COR-L47 (cell line): ENCODE data around the gene GPR17.

Experiments
- DNase-seq: peaks from one replicate; lab custom pipeline; 2025; lab: John Stamatoyannopoulos, UW

Gene GPR17

GRCh38 chr2:127694986-127695385, 49.0 kb downstream of the GPR17 start:
- DNase-seq, result no peak

DNA sequence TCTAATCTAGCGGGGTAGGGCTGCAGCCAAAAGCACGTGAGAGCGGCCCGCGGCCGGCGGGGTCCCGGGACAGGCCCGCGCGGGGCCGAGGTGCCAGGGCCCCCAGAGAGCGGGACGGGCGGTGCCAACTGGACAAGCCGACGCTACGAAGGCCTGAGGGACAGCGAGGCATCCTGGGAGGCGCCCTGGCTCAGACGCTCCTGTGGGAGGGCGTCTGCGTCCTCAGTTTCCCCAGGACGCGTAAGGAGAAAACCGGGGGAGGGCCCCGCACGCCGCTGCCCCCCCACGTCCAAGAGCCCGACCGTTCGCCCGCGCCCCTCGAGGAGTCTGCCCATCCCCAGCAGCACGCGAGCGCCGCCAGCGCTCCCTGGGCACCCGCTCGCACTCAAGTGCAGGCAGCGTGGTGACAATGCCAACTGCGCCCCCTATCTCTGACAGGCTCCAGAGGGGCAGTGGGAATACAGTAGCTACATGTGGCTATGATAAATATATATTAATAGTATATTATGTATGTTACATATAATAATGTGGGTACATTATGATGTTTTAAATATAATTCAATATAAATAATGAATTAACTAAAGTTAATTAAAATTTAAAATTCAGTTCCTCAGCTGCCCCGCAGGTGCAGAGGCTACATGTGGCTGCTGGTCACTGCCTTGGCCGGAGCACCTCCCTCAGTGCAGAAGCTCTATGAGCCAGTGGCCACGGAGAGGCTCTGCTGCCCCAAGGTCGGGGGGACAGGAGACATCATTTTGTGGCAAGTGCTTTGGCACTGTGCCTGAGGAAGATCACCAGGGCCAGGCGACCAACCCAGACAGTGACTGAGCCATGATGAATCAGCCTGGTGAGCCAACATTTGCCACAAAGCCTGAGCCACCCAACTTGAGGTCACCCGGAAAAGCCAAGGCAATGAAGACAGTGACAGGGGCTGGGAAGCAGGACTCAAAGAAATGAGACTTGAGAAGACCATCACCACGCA, 49.8 kb downstream of the GPR17 start:
- no peak for DNase-seq

DNA sequence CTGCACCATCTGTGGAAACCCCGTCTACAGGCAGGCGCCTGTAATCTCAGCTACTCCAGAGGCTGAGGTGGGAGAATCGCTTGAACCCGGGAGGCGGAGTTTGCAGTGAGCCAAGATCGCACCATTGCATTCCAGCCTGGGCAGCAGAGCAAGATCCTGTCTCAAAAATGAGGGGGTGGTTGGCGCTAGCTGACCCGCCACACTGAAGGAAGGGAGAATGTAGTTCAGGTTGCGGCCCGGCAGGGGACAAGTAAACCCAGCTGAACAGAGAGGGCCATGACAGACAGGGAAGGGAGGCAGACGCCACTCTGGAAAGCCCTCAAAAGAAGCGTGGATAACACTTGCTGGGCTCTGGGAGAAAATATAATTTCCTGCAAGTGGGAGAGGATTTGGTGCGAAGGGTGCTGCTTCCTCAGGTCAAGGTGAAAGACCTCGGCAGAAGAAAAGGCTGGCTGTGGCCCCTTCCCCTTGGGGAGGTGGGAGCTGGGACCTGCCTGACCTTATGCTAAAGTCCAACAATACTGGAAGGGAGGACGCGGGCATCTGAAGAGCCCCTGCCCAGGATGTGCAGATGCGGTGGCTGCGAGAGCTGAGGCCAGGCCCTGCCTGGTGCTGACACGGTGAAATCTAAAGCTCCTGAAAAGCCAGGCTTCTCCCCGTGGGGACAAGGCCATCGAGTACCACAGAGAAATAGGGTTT, 51.7 kb downstream of the GPR17 start:
- DNase-seq, result no peak

- no peak for DNase-seq
Observed at GRCh38 chr2:127698553-127699355, 52.8 kb downstream of the GPR17 start.

DNA sequence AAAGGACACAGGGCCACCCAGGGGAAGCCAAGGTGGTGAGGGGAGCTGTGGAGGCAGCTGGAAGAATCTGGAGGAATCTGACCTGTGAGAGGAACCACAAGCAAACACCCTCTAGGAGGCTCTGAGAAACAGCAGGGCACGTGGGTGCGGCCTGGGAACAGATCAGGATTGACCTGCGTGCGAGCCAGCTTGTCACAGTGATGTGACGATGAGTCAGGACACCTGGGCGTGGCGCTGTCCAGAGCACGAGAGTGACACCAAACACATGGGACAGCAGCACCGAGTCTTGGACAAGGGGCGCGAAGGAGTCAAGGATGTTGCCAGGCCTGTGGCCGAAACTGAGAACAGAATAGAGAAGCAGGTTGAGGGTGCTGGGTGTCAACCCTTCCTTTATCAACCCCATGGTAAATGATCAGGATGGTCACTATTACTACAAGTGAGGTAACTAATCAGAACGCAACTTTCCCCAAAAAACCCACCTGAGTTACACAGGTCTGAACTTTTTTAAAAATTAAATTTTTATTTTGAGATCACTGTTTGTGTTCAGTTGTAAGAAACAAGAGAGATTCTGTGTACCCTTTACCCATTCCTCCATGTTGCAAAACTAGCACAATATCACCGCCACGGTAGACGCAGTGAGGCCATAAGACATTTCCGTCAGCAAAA, 54.7 kb downstream of the GPR17 start:
- DNase-seq, result no peak

GRCh38 chr2:127701193-127701650, 55.3 kb downstream of the GPR17 start, which contains the start of gene SFT2D3:
SFT2D3 (plus strand) TSS chr2:127701497; CDS start chr2:127701529, 32 bp downstream.
- DNase-seq, result peak; percentile 87

- DNase-seq, result peak; percentile 78
Observed at GRCh38 chr2:127701651-127702394, 55.9 kb downstream of the GPR17 start.
